A549 (cell line): ENCODE data around the gene SPACDR. TPM values are rescaled to one million over a fixed set of nuclear protein-coding genes. Genes with fewer than 3 reads are reported as not detected.

Source experiments
- ATAC-seq, 2 experiments: fragments of 200-7000 bp in 1 of 2; fragments of >200 bp in 1 of 2; cut with Nextera tagmentation in 1 of 2; cut with Tn5 transposase in 1 of 2; 3 replicates each; pipeline versions ENCODE4 v1.8.0 to v1.9.1; 2018 to 2020; ENCODE audit warnings: mild to moderate bottlenecking in 1 of 2, moderate library complexity in 1 of 2
- CTCF ChIA-PET: fragments of 300-600 bp; sonication (Branson Sonifier 250); formaldehyde crosslinking; extraction: SDS; loops from one replicate; lab custom pipeline; 2021; ENCODE audit warnings: antibody characterized with exemption, inconsistent platforms; lab: Yijun Ruan, JAX
- POLR2A ChIA-PET: fragments of 350-600 bp; formaldehyde crosslinking; extraction: SDS; loops from one replicate; lab custom pipeline; 2021; ENCODE audit warnings: antibody characterized with exemption, inconsistent platforms; lab: Yijun Ruan, JAX
- DNase-seq, 2 experiments: peaks; one replicate each; pipeline versions ENCODE4 v3.0.0 to v3.0.0-alpha.2; 2011 to 2016; ENCODE audit warnings: low read depth in 1 of 2, low spot score in 1 of 2
- FAIRE-seq: peaks from 2 replicates; lab custom pipeline; 2011; peaks lifted over from hg19 to GRCh38; lab: Jason Lieb, UNC
- H3K27ac ChIP-seq, 2 experiments: fragments of >200 bp; sonication (Bioruptor Twin); formaldehyde crosslinking; 3 replicates each; pipeline ENCODE4 v1.5.1; 2016 to 2017
- H3K4me1 ChIP-seq: fragments of >200 bp; sonication (Bioruptor Twin); formaldehyde crosslinking; 3 replicates; pipeline ENCODE4 v1.6.1; 2016
- H3K4me2 ChIP-seq: fragments of >200 bp; sonication (Bioruptor Twin); formaldehyde crosslinking; 3 replicates; pipeline ENCODE4 v1.6.1; 2016
- H3K4me3 ChIP-seq: fragments of >200 bp; sonication (Bioruptor Twin); formaldehyde crosslinking; 3 replicates; pipeline ENCODE4 v1.5.1; 2016
- H3K9me3 ChIP-seq: fragments of >200 bp; sonication (Bioruptor Twin); formaldehyde crosslinking; 3 replicates; pipeline ENCODE4 v1.6.1; 2016
- CTCF ChIP-seq: fragments of >200 bp; sonication (Bioruptor Twin); formaldehyde crosslinking; IDR thresholded peaks from 3 replicates; pipeline ENCODE4 v1.5.1; 2016
- HOXB5 ChIP-seq: fragments of 250-450 bp; sonication (Bioruptor Pico); IDR thresholded peaks from 2 replicates; pipeline ENCODE4 v1.5.0; 2020; ENCODE audit warnings: mild to moderate bottlenecking, moderate library complexity
- KDM1A ChIP-seq: fragments of 200-600 bp; sonication (generic); IDR thresholded peaks from 2 replicates; pipeline ENCODE4 v1.6.1; 2016; ENCODE audit warnings: low read depth, mild to moderate bottlenecking
- MAZ ChIP-seq: fragments of 150-350 bp; IDR thresholded peaks from 2 replicates; pipeline ENCODE4 v1.6.1; 2014; ENCODE audit warnings: antibody characterized with exemption, low read depth, low read length, borderline replicate concordance
- MYC ChIP-seq: IDR thresholded peaks from 2 replicates; pipeline ENCODE4 v1.6.1; 2012; ENCODE audit warnings: mild to moderate bottlenecking, inconsistent platforms, low read length, improper control_type of control experiment, borderline replicate concordance
- PBX3 ChIP-seq: IDR thresholded peaks from 2 replicates; pipeline ENCODE4 v1.6.1; 2012
- RAD21 ChIP-seq, 2 experiments: fragments of >200 bp in 1 of 2; sonication (Bioruptor Twin) in 1 of 2; formaldehyde crosslinking in 1 of 2; IDR thresholded peaks in 1 of 2; conservative IDR thresholded peaks in 1 of 2; 2 replicates in 1 of 2; 3 replicates in 1 of 2; pipeline ENCODE4 v1.6.1; 2012 to 2018; ENCODE audit warnings: inconsistent platforms in 1 of 2
- SMC3 ChIP-seq: fragments of >200 bp; sonication (Bioruptor Twin); formaldehyde crosslinking; IDR thresholded peaks from 3 replicates; pipeline ENCODE4 v1.6.1; 2018; ENCODE audit warnings: inconsistent platforms
- ZFP36 ChIP-seq: fragments of 450-650 bp; IDR thresholded peaks from 2 replicates; pipeline ENCODE4 v1.6.1; 2014; ENCODE audit warnings: borderline replicate concordance; ENCODE audit not compliant: partially characterized antibody
- ZNF302 ChIP-seq: fragments of 250-450 bp; sonication (Bioruptor Pico); IDR thresholded peaks from 2 replicates; pipeline ENCODE4 v1.9.0; 2021; ENCODE audit warnings: inconsistent platforms, mild to moderate bottlenecking, moderate library complexity
- WGBS: methylation state at CpG from one replicate; pipeline ENCODE4 v1.1.6; 2017; ENCODE audit errors: missing lambda C conversion rate; 5-methylcytosine and 5-hydroxymethylcytosine counted together
- polyA plus RNA-seq, 4 experiments: library from polyadenylated mRNA; depleted of rRNA in 3 of 4; stranded (reverse); fragments of >200 nt; fragmentation: RNase III in 1 of 4; extraction: RNeasy Plus Mini Kit Qiagen cat#74134 plus additional on column Dnase treatment in 1 of 4; gene quantifications; 2 replicates in 3 of 4; 3 replicates in 1 of 4; pipeline ENCODE4 v1.2.3, GENCODE V29; 2011 to 2017
- TF ChIP-seq, protein P1 (sequence below): fragments of 150-350 bp; IDR thresholded peaks from 2 replicates; pipeline ENCODE4 v1.6.1; 2014; ENCODE audit warnings: low read depth, mild to moderate bottlenecking, low read length

The SPACDR gene
- polyA plus RNA-seq, 2 of the 4 experiments (the other 2 are of a cell fraction): 0.17 to 0.34 TPM

GRCh38 chr7:100469227-100470044, 5.4 kb upstream of the SPACDR start:
- DNase-seq (peak; percentile 72 to 90), ATAC-seq (peak; percentile 92 to 93), FAIRE-seq (no peak)
- no peak overlapping the region for H3K4me2 ChIP-seq
- ChIA-PET CTCF (interaction anchor here (0.5 to 11.9 kb wide), 57 partner anchors 9 to 380 kb away, joined by 3 to 273 read pairs (median 5); partner anchors contain the start of genes AGFG2, FBXO24, LRCH4 and NYAP1), POLR2A (no interaction called here)
- H3K9me3 ChIP-seq: no peaks in the 10 kb centered on the region
- peaks cover 13% of the 10 kb centered on the region for H3K4me1 ChIP-seq
- TF ChIP-seq PBX3 (no peak), KDM1A (no peak), MYC (no peak), ZNF302 (CRISPR knock-in tag) (no peak), HOXB5 (no peak), CTCF (peak; percentile 83), MAZ (0 out of 2 replicates have a peak, but pooled peaks have one; percentile 34), RAD21 (conservative IDR thresholded peaks at IDR 0.05 in 1 of 2, IDR thresholded peaks at IDR 0.05 in 1 of 2) (peak; percentile 89 to 91), SMC3 (peak; percentile 87)
- TF ChIP-seq, protein P1, sequence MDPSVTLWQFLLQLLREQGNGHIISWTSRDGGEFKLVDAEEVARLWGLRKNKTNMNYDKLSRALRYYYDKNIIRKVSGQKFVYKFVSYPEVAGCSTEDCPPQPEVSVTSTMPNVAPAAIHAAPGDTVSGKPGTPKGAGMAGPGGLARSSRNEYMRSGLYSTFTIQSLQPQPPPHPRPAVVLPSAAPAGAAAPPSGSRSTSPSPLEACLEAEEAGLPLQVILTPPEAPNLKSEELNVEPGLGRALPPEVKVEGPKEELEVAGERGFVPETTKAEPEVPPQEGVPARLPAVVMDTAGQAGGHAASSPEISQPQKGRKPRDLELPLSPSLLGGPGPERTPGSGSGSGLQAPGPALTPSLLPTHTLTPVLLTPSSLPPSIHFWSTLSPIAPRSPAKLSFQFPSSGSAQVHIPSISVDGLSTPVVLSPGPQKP: no peak
- H3K27ac ChIP-seq: peak overlapping the region in 1 of 2 experiments; percentile 58; a peak in 2 of 6 replicates
- H3K4me3 ChIP-seq: no peak overlapping the region
- WGBS: 24% methylated on average over 10 of the region's 13 CpGs

GRCh38 chr7:100467638-100468373, 3.7 kb upstream of the SPACDR start:
- ChIA-PET POLR2A (no interaction called here), CTCF (interaction anchor here (1.1 to 11.9 kb wide), 12 partner anchors 8 to 229 kb away, joined by 3 to 273 read pairs (median 10); partner anchors contain the start of genes NYAP1 and TSC22D4)
- no peak for DNase-seq
- Histone ChIP-seq H3K27ac (no peak overlapping the region), H3K4me2 (no peak overlapping the region), H3K9me3 (no peaks in the 10 kb centered on the region), H3K4me3 (no peak overlapping the region), H3K4me1 (peaks cover 11% of the 10 kb centered on the region)
- TF ChIP-seq SMC3 (no peak), ZFP36 (no peak)
- ATAC-seq: no peak
- 92% methylated on average over 8 of the region's 22 CpGs for WGBS
- no peak for FAIRE-seq

GRCh38 chr7:100466653-100467605, 2.9 kb upstream of the SPACDR start:
- ChIA-PET CTCF (interaction anchor here (7.5 to 11.9 kb wide), 2 partner anchors 13 to 95 kb away, joined by 127 to 273 read pairs; partner anchors contain the start of genes NYAP1 and TSC22D4), POLR2A (no interaction called here)
- TF ChIP-seq MAZ: no peak
- H3K4me2 ChIP-seq: no peak overlapping the region
- no peak for ATAC-seq
- no peak overlapping the region for H3K4me3 ChIP-seq
- H3K9me3 ChIP-seq: no peaks in the 10 kb centered on the region
- WGBS: 91% methylated on average over 25 of the region's 32 CpGs
- DNase-seq: no peak
- no peak overlapping the region for H3K27ac ChIP-seq
- H3K4me1 ChIP-seq: peaks cover 5% of the 10 kb centered on the region; the same call in 2 of the 3 replicates
- FAIRE-seq: no peak
